ENCODE data around the gene DERL3. TPM values are rescaled to one million over a fixed set of nuclear protein-coding genes. Genes with fewer than 3 reads are reported as not detected.
"Not testable (repeated sequence)": the region's sequence is repeated elsewhere in the genome, so short reads cannot be mapped to it uniquely, and the experiment has no call there.

The DERL3 gene
- polyA plus RNA-seq, 1 donor (not counting 4 experiments of a cell fraction or from before 2014, with no cell fraction given), result 0.05 TPM

DNA sequence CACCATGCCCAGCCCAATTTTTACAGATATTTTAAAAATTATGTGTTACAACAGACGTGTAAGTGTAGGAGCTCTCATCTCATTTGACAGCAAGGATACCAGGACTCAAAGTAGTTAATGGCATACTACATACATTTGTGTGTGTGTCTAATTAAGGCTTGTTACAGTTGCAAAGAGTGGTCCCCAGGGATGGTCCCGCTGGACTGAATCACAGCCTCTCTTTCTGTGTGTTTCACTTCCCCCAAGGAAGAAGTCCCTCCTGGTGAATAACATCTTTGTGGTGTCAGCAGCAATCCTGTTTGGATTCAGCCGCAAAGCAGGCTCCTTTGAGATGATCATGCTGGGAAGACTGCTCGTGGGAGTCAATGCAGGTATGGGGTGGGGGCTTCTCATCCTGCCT, 36.1 kb upstream of the DERL3 start:
- DNase-seq (ENCODE audit: low read depth, low spot score) (no peak), FAIRE-seq (no peak)
- Histone ChIP-seq H3K9me1 (ENCODE audit: control insufficient read depth, extremely low read depth, insufficient read depth, low read length) (no peaks in the 10 kb centered on the region), H3K9me3 (ENCODE audit: control insufficient read depth, low read depth, low read length) (no peaks in the 10 kb centered on the region), H2AFZ (ENCODE audit: control insufficient read depth, low read length) (no peak overlapping the region), H3K27ac (ENCODE audit: control insufficient read depth, insufficient read depth, low read length) (no peak overlapping the region), H3K4me1 (ENCODE audit: control insufficient read depth, extremely low read depth, insufficient read depth, low read length) (no peaks in the 10 kb centered on the region), H3K4me2 (ENCODE audit: control insufficient read depth, extremely low read depth, insufficient read depth, low read depth, low read length) (no peak overlapping the region), H3K4me3 (ENCODE audit: control insufficient read depth in 2 of 3, extremely low read depth in 1 of 3, insufficient read depth in 2 of 3, low read depth in 1 of 3, low read length in 3 of 3) (no peak overlapping the region), H3K79me2 (ENCODE audit: control insufficient read depth, insufficient read depth, low read length) (no peaks in the 10 kb centered on the region), H3K27me3 (ENCODE audit: control insufficient read depth, extremely low read depth, insufficient read depth, low read length) (no peaks in the 10 kb centered on the region), H3K9ac (ENCODE audit: control insufficient read depth, extremely low read depth, insufficient read depth, low read length) (no peak overlapping the region), H3K36me3 (ENCODE audit: control insufficient read depth in 2 of 2, extremely low read depth in 1 of 2, insufficient read depth in 2 of 2, low read length in 2 of 2) (peaks cover 0 to 1% of the 10 kb centered on the region in 2 experiments), H4K20me1 (ENCODE audit: control insufficient read depth, extremely low read depth, insufficient read depth, low read length) (no peaks in the 10 kb centered on the region)
- dilution Hi-C loops (cut with MboI; ENCODE audit: extremely low pct_ligation_motif_present, low sequenced_read_pairs), result no loop called here
- no peak for TF ChIP-seq EZH2 (IDR thresholded peaks at IDR 0.05; ENCODE audit: low read length)
- TF ChIP-seq, protein P1, sequence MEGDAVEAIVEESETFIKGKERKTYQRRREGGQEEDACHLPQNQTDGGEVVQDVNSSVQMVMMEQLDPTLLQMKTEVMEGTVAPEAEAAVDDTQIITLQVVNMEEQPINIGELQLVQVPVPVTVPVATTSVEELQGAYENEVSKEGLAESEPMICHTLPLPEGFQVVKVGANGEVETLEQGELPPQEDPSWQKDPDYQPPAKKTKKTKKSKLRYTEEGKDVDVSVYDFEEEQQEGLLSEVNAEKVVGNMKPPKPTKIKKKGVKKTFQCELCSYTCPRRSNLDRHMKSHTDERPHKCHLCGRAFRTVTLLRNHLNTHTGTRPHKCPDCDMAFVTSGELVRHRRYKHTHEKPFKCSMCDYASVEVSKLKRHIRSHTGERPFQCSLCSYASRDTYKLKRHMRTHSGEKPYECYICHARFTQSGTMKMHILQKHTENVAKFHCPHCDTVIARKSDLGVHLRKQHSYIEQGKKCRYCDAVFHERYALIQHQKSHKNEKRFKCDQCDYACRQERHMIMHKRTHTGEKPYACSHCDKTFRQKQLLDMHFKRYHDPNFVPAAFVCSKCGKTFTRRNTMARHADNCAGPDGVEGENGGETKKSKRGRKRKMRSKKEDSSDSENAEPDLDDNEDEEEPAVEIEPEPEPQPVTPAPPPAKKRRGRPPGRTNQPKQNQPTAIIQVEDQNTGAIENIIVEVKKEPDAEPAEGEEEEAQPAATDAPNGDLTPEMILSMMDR (optimal IDR thresholded peaks at IDR 0.05 in 1 of 3, IDR thresholded peaks at IDR 0.05 in 1 of 3, conservative IDR thresholded peaks at IDR 0.05 in 1 of 3; ENCODE audit: extremely low read depth in 1 of 3, insufficient read depth in 2 of 3, low read length in 3 of 3), result no peak

DNA sequence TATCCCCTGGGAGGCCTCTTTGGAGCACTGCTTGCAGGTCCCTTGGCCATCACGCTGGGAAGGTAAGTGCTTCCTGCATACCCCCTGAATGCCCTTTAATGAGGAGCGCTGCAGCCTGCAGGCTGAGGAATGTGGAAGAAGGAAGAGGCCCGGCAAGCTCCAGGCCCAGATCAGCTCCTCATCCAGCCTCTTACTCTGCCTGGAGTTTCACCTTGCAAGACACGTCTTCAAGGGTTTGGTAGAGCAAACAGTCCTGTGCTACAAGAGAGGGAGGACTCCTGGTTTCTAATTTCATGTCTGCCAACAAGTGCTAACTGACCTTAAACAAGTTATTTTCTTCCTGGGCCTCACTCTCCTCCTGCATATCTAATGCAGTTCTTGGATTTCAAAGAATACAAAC, 29.8 kb upstream of the DERL3 start:
- Histone ChIP-seq H3K9me1 (ENCODE audit: control insufficient read depth, extremely low read depth, insufficient read depth, low read length) (no peaks in the 10 kb centered on the region), H3K27me3 (ENCODE audit: control insufficient read depth, extremely low read depth, insufficient read depth, low read length) (no peaks in the 10 kb centered on the region), H2AFZ (ENCODE audit: control insufficient read depth, low read length) (no peak overlapping the region), H3K4me3 (ENCODE audit: control insufficient read depth in 2 of 3, extremely low read depth in 1 of 3, insufficient read depth in 2 of 3, low read depth in 1 of 3, low read length in 3 of 3) (no peak overlapping the region), H3K9ac (ENCODE audit: control insufficient read depth, extremely low read depth, insufficient read depth, low read length) (no peak overlapping the region), H3K4me2 (ENCODE audit: control insufficient read depth, extremely low read depth, insufficient read depth, low read depth, low read length) (no peak overlapping the region), H3K27ac (ENCODE audit: control insufficient read depth, insufficient read depth, low read length) (no peak overlapping the region), H3K79me2 (ENCODE audit: control insufficient read depth, insufficient read depth, low read length) (no peaks in the 10 kb centered on the region), H3K36me3 (ENCODE audit: control insufficient read depth in 2 of 2, extremely low read depth in 1 of 2, insufficient read depth in 2 of 2, low read length in 2 of 2) (peaks cover 0 to 9% of the 10 kb centered on the region in 2 experiments), H4K20me1 (ENCODE audit: control insufficient read depth, extremely low read depth, insufficient read depth, low read length) (no peaks in the 10 kb centered on the region), H3K9me3 (ENCODE audit: control insufficient read depth, low read depth, low read length) (no peaks in the 10 kb centered on the region), H3K4me1 (ENCODE audit: control insufficient read depth, extremely low read depth, insufficient read depth, low read length) (no peaks in the 10 kb centered on the region)
- TF ChIP-seq, protein P1 (optimal IDR thresholded peaks at IDR 0.05 in 1 of 3, IDR thresholded peaks at IDR 0.05 in 1 of 3, conservative IDR thresholded peaks at IDR 0.05 in 1 of 3; ENCODE audit: extremely low read depth in 1 of 3, insufficient read depth in 2 of 3, low read length in 3 of 3), result no peak
- TF ChIP-seq EZH2 (IDR thresholded peaks at IDR 0.05; ENCODE audit: low read length), result no peak
- FAIRE-seq (no peak), DNase-seq (ENCODE audit: low read depth, low spot score) (no peak)
- dilution Hi-C loops (cut with MboI; ENCODE audit: extremely low pct_ligation_motif_present, low sequenced_read_pairs), result no loop called here

DNA sequence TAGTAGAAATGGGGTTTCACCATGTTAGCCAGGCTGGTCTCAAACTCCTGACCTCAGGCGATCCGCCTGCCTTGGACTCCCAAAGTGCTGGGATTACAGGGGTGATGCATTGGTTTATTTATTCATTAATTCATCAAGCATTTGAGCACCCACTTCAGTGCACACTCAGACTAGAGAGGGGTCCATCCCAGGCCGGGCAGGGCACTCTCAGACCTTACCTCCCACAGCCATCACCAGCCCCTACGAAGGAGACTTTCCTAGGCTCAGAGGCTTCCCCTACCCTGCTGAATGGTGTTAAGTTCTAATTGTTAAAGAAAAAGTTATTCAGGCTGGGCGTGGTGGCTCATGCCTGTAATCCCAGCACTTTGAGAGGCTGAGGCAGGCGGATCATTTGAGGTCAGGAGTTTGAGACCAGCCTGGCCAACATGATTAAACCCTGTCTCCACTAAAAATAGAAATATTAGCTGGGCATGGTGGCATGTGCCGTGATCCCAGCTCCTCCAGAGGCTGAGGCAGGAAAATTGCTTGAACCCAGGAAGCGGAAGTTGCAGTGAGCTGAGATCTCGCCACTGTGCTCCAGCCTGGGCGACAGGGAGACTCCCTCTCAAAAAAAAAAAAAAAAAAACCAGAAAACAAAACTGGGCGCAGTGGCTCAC, 25.8 kb upstream of the DERL3 start:
- H3K9ac ChIP-seq (ENCODE audit: control insufficient read depth, extremely low read depth, insufficient read depth, low read length); H3K4me2 ChIP-seq (ENCODE audit: control insufficient read depth, extremely low read depth, insufficient read depth, low read depth, low read length); H3K4me1 ChIP-seq (ENCODE audit: control insufficient read depth, extremely low read depth, insufficient read depth, low read length); H3K36me3 ChIP-seq (ENCODE audit: control insufficient read depth in 2 of 2, extremely low read depth in 1 of 2, insufficient read depth in 2 of 2, low read length in 2 of 2); H4K20me1 ChIP-seq (ENCODE audit: control insufficient read depth, extremely low read depth, insufficient read depth, low read length); H3K27me3 ChIP-seq (ENCODE audit: control insufficient read depth, extremely low read depth, insufficient read depth, low read length); DNase-seq (ENCODE audit: low read depth, low spot score); H3K9me1 ChIP-seq (ENCODE audit: control insufficient read depth, extremely low read depth, insufficient read depth, low read length); H3K9me3 ChIP-seq (ENCODE audit: control insufficient read depth, low read depth, low read length); H3K79me2 ChIP-seq (ENCODE audit: control insufficient read depth, insufficient read depth, low read length); FAIRE-seq; dilution Hi-C loops (cut with MboI; ENCODE audit: extremely low pct_ligation_motif_present, low sequenced_read_pairs); H2AFZ ChIP-seq (ENCODE audit: control insufficient read depth, low read length); H3K4me3 ChIP-seq (ENCODE audit: control insufficient read depth in 2 of 3, extremely low read depth in 1 of 3, insufficient read depth in 2 of 3, low read depth in 1 of 3, low read length in 3 of 3); H3K27ac ChIP-seq (ENCODE audit: control insufficient read depth, insufficient read depth, low read length): not testable (repeated sequence)
